NT2/D1 (cell line): ENCODE measurements around the gene GARRE1.
"Not testable (repeated sequence)": the region's sequence is repeated elsewhere in the genome, so short reads cannot be mapped to it uniquely, and the experiment has no call there.

Source experiments
- DNase-seq: peaks from one replicate; pipeline ENCODE4 v3.0.0-alpha.2; 2011; ENCODE audit warnings: low read depth, low spot score
- H3K27me3 ChIP-seq: 2 replicates; pipeline ENCODE4 v1.6.0; 2011; ENCODE audit warnings: mild to moderate bottlenecking; ENCODE audit not compliant: insufficient read length, insufficient read depth
- H3K36me3 ChIP-seq: 2 replicates; pipeline ENCODE4 v1.6.1; 2011; ENCODE audit warnings: mild to moderate bottlenecking, low read length, mixed read lengths; ENCODE audit not compliant: insufficient read depth, insufficient read length
- H3K4me1 ChIP-seq: 2 replicates; pipeline ENCODE4 v1.5.1; 2011; ENCODE audit not compliant: insufficient read depth, insufficient read length
- H3K4me3 ChIP-seq: 2 replicates; pipeline ENCODE4 v1.5.1; 2011; ENCODE audit warnings: low read depth; ENCODE audit not compliant: insufficient read length
- H3K9ac ChIP-seq: 2 replicates; pipeline ENCODE4 v1.6.0; 2011; ENCODE audit warnings: low read depth; ENCODE audit not compliant: insufficient read length
- H3K9me3 ChIP-seq: 2 replicates; pipeline ENCODE4 v1.5.1; 2011; ENCODE audit warnings: mild to moderate bottlenecking, low read length; ENCODE audit not compliant: insufficient read depth
- SUZ12 ChIP-seq: IDR thresholded peaks from 2 replicates; pipeline ENCODE4 v1.6.1; 2011; ENCODE audit not compliant: insufficient read length, insufficient read depth; ENCODE audit errors: extremely low read depth
- YY1 ChIP-seq: IDR thresholded peaks from 2 replicates; pipeline ENCODE4 v1.6.1; 2011; ENCODE audit not compliant: insufficient read length, insufficient read depth
- ZNF274 ChIP-seq: IDR thresholded peaks from 2 replicates; pipeline ENCODE4 v1.6.1; 2011; ENCODE audit warnings: mild to moderate bottlenecking, low read depth, low read length

The GARRE1 gene

GRCh38 chr19:34275705-34276104 lies 21.4 kb downstream of the GARRE1 start:
- Histone ChIP-seq H3K36me3 (no peaks in the 10 kb centered on the region), H3K4me3 (no peak overlapping the region), H3K9me3 (no peaks in the 10 kb centered on the region), H3K27me3 (no peaks in the 10 kb centered on the region), H3K9ac (no peak overlapping the region), H3K4me1 (no peaks in the 10 kb centered on the region)
- DNase-seq, result no peak
- TF ChIP-seq SUZ12, result no peak

- H3K4me1 ChIP-seq, result no peaks in the 10 kb centered on the region
- H3K27me3 ChIP-seq, result no peaks in the 10 kb centered on the region
- H3K4me3 ChIP-seq, result no peak overlapping the region
- DNase-seq, result no peak
- TF ChIP-seq ZNF274 (no peak), SUZ12 (no peak), YY1 (no peak)
- no peaks in the 10 kb centered on the region for H3K9me3 ChIP-seq
- H3K36me3 ChIP-seq, result no peaks in the 10 kb centered on the region
- H3K9ac ChIP-seq, result no peak overlapping the region
Observed at GRCh38 chr19:34276614-34277013, 22.3 kb downstream of the GARRE1 start.

GRCh38 chr19:34277244-34277643 lies 22.9 kb downstream of the GARRE1 start:
- TF ChIP-seq SUZ12 (no peak), ZNF274 (no peak)
- no peaks in the 10 kb centered on the region for H3K27me3 ChIP-seq
- H3K9me3 ChIP-seq, result no peaks in the 10 kb centered on the region
- no peaks in the 10 kb centered on the region for H3K36me3 ChIP-seq
- H3K4me1 ChIP-seq, result no peaks in the 10 kb centered on the region
- no peak for DNase-seq
- no peak overlapping the region for H3K9ac ChIP-seq
- no peak overlapping the region for H3K4me3 ChIP-seq

- DNase-seq, result no peak
- no peaks in the 10 kb centered on the region for H3K27me3 ChIP-seq
- H3K9ac ChIP-seq, result no peak overlapping the region
- no peaks in the 10 kb centered on the region for H3K9me3 ChIP-seq
- no peaks in the 10 kb centered on the region for H3K36me3 ChIP-seq
- TF ChIP-seq SUZ12 (no peak), ZNF274 (no peak), YY1 (no peak)
- no peaks in the 10 kb centered on the region for H3K4me1 ChIP-seq
- no peak overlapping the region for H3K4me3 ChIP-seq
Observed at GRCh38 chr19:34278783-34279182, 24.4 kb downstream of the GARRE1 start.

GRCh38 chr19:34281444-34281843 lies 27.1 kb downstream of the GARRE1 start:
- not testable (repeated sequence) for H3K27me3 ChIP-seq, H3K9me3 ChIP-seq, H3K4me1 ChIP-seq, H3K9ac ChIP-seq, H3K4me3 ChIP-seq, H3K36me3 ChIP-seq, DNase-seq

GRCh38 chr19:34282611-34283519 lies 28.5 kb downstream of the GARRE1 start:
- no peak for TF ChIP-seq YY1
- TF ChIP-seq SUZ12, result no peak
- no peak for TF ChIP-seq ZNF274
- no peaks in the 10 kb centered on the region for H3K27me3 ChIP-seq
- no peak for DNase-seq

GRCh38 chr19:34284505-34284904 lies 30.2 kb downstream of the GARRE1 start:
- H3K4me3 ChIP-seq, result no peak overlapping the region
- no peak for TF ChIP-seq YY1
- no peak for TF ChIP-seq SUZ12
- peaks cover 4% of the 10 kb centered on the region for H3K36me3 ChIP-seq
- H3K4me1 ChIP-seq, result no peaks in the 10 kb centered on the region
- no peak for DNase-seq
- H3K9me3 ChIP-seq, result no peaks in the 10 kb centered on the region
- H3K27me3 ChIP-seq, result no peaks in the 10 kb centered on the region
- no peak overlapping the region for H3K9ac ChIP-seq

More at GRCh38 chr19:34282611-34283519, 28.5 kb downstream of the GARRE1 start:
- H3K9ac ChIP-seq, result no peak overlapping the region
- no peak overlapping the region for H3K4me3 ChIP-seq
- no peaks in the 10 kb centered on the region for H3K4me1 ChIP-seq
- no peaks in the 10 kb centered on the region for H3K9me3 ChIP-seq
- H3K36me3 ChIP-seq, result peaks cover 4% of the 10 kb centered on the region
